Measurements from ENCODE around the gene ATP2B1.

GRCh38 chr12:89756585-89757398, 48.2 kb upstream of the ATP2B1 start:
- TF ChIP-seq POLR2A (IDR thresholded peaks at IDR 0.05) (no peak), CTCF (IDR thresholded peaks at IDR 0.05) (no peak), POLR2AphosphoS5 (IDR thresholded peaks at IDR 0.05) (no peak), EP300 (IDR thresholded peaks at IDR 0.05) (no peak)
